Left ventricle myocardium inferior (tissue), 1 donor: ENCODE measurements around the gene BCAS3. TPM values are rescaled to one million over a fixed set of nuclear protein-coding genes. Genes with fewer than 3 reads are reported as not detected.
A peak's percentile ranks its signal among the peaks of the same experiment; 100 is the strongest.

Experiments
- DNase-seq: peaks from one replicate; pipeline ENCODE4 v3.0.0-alpha.2; 2020
- H3K27ac ChIP-seq: fragments of 200-600 bp; replicated peaks from 2 replicates; pipeline ENCODE4 v1.8.0; 2021
- H3K27me3 ChIP-seq: fragments of 200-600 bp; 2 replicates; pipeline ENCODE4 v1.8.0; 2021; ENCODE audit warnings: low read depth
- H3K36me3 ChIP-seq: fragments of 200-600 bp; 2 replicates; pipeline ENCODE4 v1.8.0; 2021
- H3K4me1 ChIP-seq: fragments of 200-600 bp; 2 replicates; pipeline ENCODE4 v1.8.0; 2021
- H3K4me3 ChIP-seq: fragments of 200-600 bp; 2 replicates; pipeline ENCODE4 v1.8.0; 2021; ENCODE audit warnings: mild to moderate bottlenecking, moderate library complexity
- H3K9me3 ChIP-seq: fragments of 200-600 bp; replicated peaks from 2 replicates; pipeline ENCODE4 v1.8.0; 2021
- CTCF ChIP-seq: fragments of 200-600 bp; IDR thresholded peaks from 2 replicates; pipeline ENCODE4 v1.8.0; 2021; ENCODE audit warnings: antibody characterized with exemption, mild to moderate bottlenecking, borderline replicate concordance
- intact Hi-C: fragments of 100-400 bp; cut with micrococcal nuclease; formaldehyde crosslinking; loops from one replicate; pipeline ENCODE4 v1.11.0; 2022
- total RNA-seq: library from RNA; stranded (reverse); fragmentation: NEBNext Ultra II Directional; extraction: Animal tissue kit (Norgen Biotek cat#: 25700); gene quantifications from one replicate; pipeline ENCODE4 v1.2.1, GENCODE V29; 2021
- donor health status: DM: no; HTN: yes; CAD: no; lungs with severe emphysema.

Gene BCAS3
- total RNA-seq, 1 donor from 2014 or later = 16.5 TPM

- intact Hi-C loops = no loop called here
- DNase-seq = no peak
- Histone ChIP-seq H3K4me3 (no peak overlapping the region), H3K27ac (no peak overlapping the region), H3K9me3 (peaks cover 2% of the 10 kb centered on the region), H3K4me1 (peaks cover 7% of the 10 kb centered on the region), H3K36me3 (no peaks in the 10 kb centered on the region), H3K27me3 (no peaks in the 10 kb centered on the region)
- TF ChIP-seq CTCF = no peak
Observed at GRCh38 chr17:61122326-61122913, 444.8 kb downstream of the BCAS3 start.

GRCh38 chr17:61124562-61124961, 446.9 kb downstream of the BCAS3 start:
- Histone ChIP-seq H3K9me3 (no peaks in the 10 kb centered on the region), H3K4me3 (no peak overlapping the region), H3K36me3 (no peaks in the 10 kb centered on the region), H3K4me1 (peaks cover 28% of the 10 kb centered on the region), H3K27ac (no peak overlapping the region), H3K27me3 (no peaks in the 10 kb centered on the region)
- no peak for DNase-seq
- intact Hi-C loops = no loop called here
- TF ChIP-seq CTCF = no peak

DNA sequence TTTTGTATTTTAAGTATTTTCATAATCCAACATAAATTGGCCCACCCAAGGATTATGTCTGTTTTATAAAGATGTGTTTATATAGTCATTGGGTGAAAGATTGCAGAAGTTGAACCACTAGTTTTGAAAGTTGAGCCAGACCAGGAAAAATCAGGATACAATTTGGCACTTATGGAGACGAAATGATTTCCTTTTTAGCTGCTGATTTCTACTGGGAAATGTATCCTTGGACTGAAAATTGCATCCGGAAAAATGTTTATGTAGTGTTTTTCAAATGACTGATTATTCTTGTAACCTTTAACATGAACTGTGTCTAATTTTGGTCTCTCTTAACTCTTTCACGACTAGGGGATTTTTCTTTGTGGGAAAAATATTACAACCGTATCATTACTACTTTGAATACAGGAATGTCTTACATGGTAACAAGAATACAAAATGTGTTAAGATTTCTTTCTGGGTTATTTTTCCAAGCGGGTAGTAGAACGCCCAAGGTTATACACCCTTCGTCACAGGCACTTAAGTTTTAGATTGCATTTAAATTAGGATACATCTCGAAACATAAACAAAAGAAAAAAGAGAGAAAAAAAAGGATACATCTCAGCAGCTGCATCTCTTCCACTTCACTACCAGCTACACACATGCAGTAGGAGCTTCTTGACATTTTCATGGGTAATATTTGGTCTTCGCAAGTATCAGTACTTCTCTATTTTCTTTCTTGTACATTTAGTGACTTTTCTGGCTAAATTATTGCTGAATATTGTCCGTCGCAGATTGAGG, 449.0 kb downstream of the BCAS3 start:
- H3K27me3 ChIP-seq = no peaks in the 10 kb centered on the region
- H3K4me1 ChIP-seq = peaks cover 29% of the 10 kb centered on the region
- no peaks in the 10 kb centered on the region for H3K36me3 ChIP-seq
- no peak for DNase-seq
- peak overlapping the region; percentile 73 for H3K27ac ChIP-seq
- no peak overlapping the region for H3K4me3 ChIP-seq
- TF ChIP-seq CTCF = no peak
- intact Hi-C loops = no loop called here
- H3K9me3 ChIP-seq = no peaks in the 10 kb centered on the region

GRCh38 chr17:61127960-61128359, 450.3 kb downstream of the BCAS3 start:
- no peak for TF ChIP-seq CTCF
- Histone ChIP-seq H3K27ac (peak overlapping the region; percentile 73), H3K9me3 (no peaks in the 10 kb centered on the region), H3K4me1 (peaks cover 29% of the 10 kb centered on the region), H3K36me3 (no peaks in the 10 kb centered on the region), H3K4me3 (no peak overlapping the region), H3K27me3 (no peaks in the 10 kb centered on the region)
- intact Hi-C loops = no loop called here
- no peak for DNase-seq

DNA sequence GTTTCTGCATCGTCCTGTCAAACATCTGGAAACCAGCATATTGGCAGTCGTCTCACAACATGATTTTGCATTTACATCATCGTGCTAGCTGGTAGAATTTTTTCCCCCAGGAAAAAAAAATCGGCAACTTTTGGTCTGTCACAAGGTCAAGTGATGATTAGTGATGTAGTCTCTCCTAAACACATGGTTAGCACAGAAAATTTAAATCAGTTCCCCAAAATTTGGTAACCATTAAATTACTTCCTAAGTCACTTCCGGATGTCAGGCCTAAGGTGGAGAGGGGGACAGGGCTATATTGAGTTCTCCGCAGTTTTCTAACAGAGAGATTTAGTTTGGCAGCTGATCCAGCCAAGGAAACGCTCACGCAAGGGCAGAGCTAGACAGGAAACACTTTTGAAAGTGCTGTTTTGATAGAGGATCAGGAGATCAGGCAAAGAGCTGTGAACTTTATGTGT, 451.0 kb downstream of the BCAS3 start:
- DNase-seq = no peak
- intact Hi-C loops = no loop called here
- H3K27ac ChIP-seq = peak overlapping the region; percentile 73
- no peak overlapping the region for H3K4me3 ChIP-seq
- H3K4me1 ChIP-seq = peaks cover 29% of the 10 kb centered on the region
- H3K27me3 ChIP-seq = no peaks in the 10 kb centered on the region
- H3K36me3 ChIP-seq = no peaks in the 10 kb centered on the region
- no peaks in the 10 kb centered on the region for H3K9me3 ChIP-seq
- TF ChIP-seq CTCF = no peak
